Measurements from ENCODE around the gene COBLL1. TPM values are rescaled to one million over a fixed set of nuclear protein-coding genes. Genes with fewer than 3 reads are reported as not detected.

Gene COBLL1
- total RNA-seq, 2 donors from 2014 or later = 16.5 to 17.3 TPM

GRCh38 chr2:164692958-164693357 lies 148.7 kb downstream of the COBLL1 start:
- H3K27ac Mint-ChIP-seq = no peak overlapping the region
- DNase-seq = no peak
- no peaks in the 10 kb centered on the region for H3K9me3 Mint-ChIP-seq
- H3K4me1 Mint-ChIP-seq = peaks cover 20% of the 10 kb centered on the region
- no peak overlapping the region for H3K4me3 Mint-ChIP-seq
- H3K4me3 ChIP-seq (ENCODE audit: low read length) = no peak overlapping the region
- no peaks in the 10 kb centered on the region for H3K9me3 ChIP-seq (ENCODE audit: control insufficient read depth, low read length)
- WGBS, 2 experiments (ENCODE audit: insufficient coverage in 1 of 2, insufficient read length in 1 of 2) = 93% methylated on average over 2 of the region's 2 CpGs; no CpG with 5 or more reads in 1 of the 2 experiments
- H3K4me1 ChIP-seq (ENCODE audit: control insufficient read depth, insufficient read depth, low read length) = peaks cover 7% of the 10 kb centered on the region
- H3K36me3 ChIP-seq (ENCODE audit: control insufficient read depth, insufficient read depth, low read length) = no peaks in the 10 kb centered on the region
- no peaks in the 10 kb centered on the region for H3K27me3 ChIP-seq (ENCODE audit: control insufficient read depth, insufficient read depth, low read length, poor library complexity, severe bottlenecking)
- TF ChIP-seq, protein P1, sequence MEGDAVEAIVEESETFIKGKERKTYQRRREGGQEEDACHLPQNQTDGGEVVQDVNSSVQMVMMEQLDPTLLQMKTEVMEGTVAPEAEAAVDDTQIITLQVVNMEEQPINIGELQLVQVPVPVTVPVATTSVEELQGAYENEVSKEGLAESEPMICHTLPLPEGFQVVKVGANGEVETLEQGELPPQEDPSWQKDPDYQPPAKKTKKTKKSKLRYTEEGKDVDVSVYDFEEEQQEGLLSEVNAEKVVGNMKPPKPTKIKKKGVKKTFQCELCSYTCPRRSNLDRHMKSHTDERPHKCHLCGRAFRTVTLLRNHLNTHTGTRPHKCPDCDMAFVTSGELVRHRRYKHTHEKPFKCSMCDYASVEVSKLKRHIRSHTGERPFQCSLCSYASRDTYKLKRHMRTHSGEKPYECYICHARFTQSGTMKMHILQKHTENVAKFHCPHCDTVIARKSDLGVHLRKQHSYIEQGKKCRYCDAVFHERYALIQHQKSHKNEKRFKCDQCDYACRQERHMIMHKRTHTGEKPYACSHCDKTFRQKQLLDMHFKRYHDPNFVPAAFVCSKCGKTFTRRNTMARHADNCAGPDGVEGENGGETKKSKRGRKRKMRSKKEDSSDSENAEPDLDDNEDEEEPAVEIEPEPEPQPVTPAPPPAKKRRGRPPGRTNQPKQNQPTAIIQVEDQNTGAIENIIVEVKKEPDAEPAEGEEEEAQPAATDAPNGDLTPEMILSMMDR (conservative IDR thresholded peaks at IDR 0.05) = no peak
- peaks cover 5% of the 10 kb centered on the region for H3K36me3 Mint-ChIP-seq (ENCODE audit: low read depth)
- no peaks in the 10 kb centered on the region for H3K27me3 Mint-ChIP-seq (ENCODE audit: insufficient read depth)
- no peak overlapping the region for H3K9ac ChIP-seq (ENCODE audit: extremely low read depth, low read length, poor library complexity, severe bottlenecking)
- H3K27ac ChIP-seq (ENCODE audit: low read depth, low read length) = no peak overlapping the region

- Histone ChIP-seq H3K9me3 (ENCODE audit: control insufficient read depth, low read length) (no peaks in the 10 kb centered on the region), H3K4me1 (ENCODE audit: control insufficient read depth, insufficient read depth, low read length) (peaks cover 7% of the 10 kb centered on the region), H3K9ac (ENCODE audit: extremely low read depth, low read length, poor library complexity, severe bottlenecking) (no peak overlapping the region), H3K36me3 (ENCODE audit: control insufficient read depth, insufficient read depth, low read length) (no peaks in the 10 kb centered on the region), H3K4me3 (ENCODE audit: low read length) (no peak overlapping the region), H3K27me3 (ENCODE audit: control insufficient read depth, insufficient read depth, low read length, poor library complexity, severe bottlenecking) (no peaks in the 10 kb centered on the region), H3K27ac (ENCODE audit: low read depth, low read length) (no peak overlapping the region)
- no peak overlapping the region for H3K4me3 Mint-ChIP-seq
- no peaks in the 10 kb centered on the region for H3K9me3 Mint-ChIP-seq
- TF ChIP-seq, protein P1 (conservative IDR thresholded peaks at IDR 0.05) = no peak
- DNase-seq = no peak
- WGBS, 2 experiments (ENCODE audit: insufficient coverage in 1 of 2, insufficient read length in 1 of 2) = 95% methylated on average over 3 of the region's 3 CpGs; no CpG with 5 or more reads in 1 of the 2 experiments
- H3K36me3 Mint-ChIP-seq (ENCODE audit: low read depth) = peaks cover 5% of the 10 kb centered on the region
- H3K27me3 Mint-ChIP-seq (ENCODE audit: insufficient read depth) = no peaks in the 10 kb centered on the region
- H3K4me1 Mint-ChIP-seq = peaks cover 15% of the 10 kb centered on the region
- H3K27ac Mint-ChIP-seq = no peak overlapping the region
Measured at GRCh38 chr2:164692114-164692513, 149.5 kb downstream of the COBLL1 start.

DNA sequence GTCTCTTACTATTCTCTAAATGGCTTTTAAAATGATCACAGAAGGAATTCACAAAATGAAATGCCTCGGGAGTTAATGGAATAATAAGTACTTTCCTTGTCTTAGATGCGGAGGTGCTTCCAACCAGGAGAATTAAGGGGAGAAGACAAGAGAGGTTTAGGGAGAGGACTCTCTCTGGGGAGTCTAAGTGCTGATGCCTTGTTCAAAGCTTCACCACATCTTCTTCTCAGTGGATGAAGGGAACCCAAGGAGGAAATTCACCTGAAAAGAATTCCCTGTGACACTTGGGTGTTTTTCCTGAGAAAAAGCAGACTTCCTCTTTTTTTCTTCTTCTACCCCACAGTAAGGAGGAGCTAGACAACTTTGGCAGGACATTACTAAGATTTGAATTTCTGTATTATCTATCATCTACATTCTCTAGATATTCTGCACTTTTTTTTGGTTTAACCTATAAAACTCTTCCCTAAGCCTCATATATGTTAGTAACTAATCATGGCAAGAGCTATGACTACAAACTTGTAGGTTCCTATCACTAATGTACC lies 150.2 kb downstream of the COBLL1 start:
- peaks cover 15% of the 10 kb centered on the region for H3K4me1 Mint-ChIP-seq
- Histone ChIP-seq H3K4me3 (ENCODE audit: low read length) (no peak overlapping the region), H3K27ac (ENCODE audit: low read depth, low read length) (no peak overlapping the region), H3K27me3 (ENCODE audit: control insufficient read depth, insufficient read depth, low read length, poor library complexity, severe bottlenecking) (no peaks in the 10 kb centered on the region), H3K36me3 (ENCODE audit: control insufficient read depth, insufficient read depth, low read length) (no peaks in the 10 kb centered on the region), H3K4me1 (ENCODE audit: control insufficient read depth, insufficient read depth, low read length) (peaks cover 7% of the 10 kb centered on the region), H3K9ac (ENCODE audit: extremely low read depth, low read length, poor library complexity, severe bottlenecking) (no peak overlapping the region), H3K9me3 (ENCODE audit: control insufficient read depth, low read length) (no peaks in the 10 kb centered on the region)
- no peaks in the 10 kb centered on the region for H3K27me3 Mint-ChIP-seq (ENCODE audit: insufficient read depth)
- H3K9me3 Mint-ChIP-seq = no peaks in the 10 kb centered on the region
- DNase-seq = no peak
- peaks cover 5% of the 10 kb centered on the region for H3K36me3 Mint-ChIP-seq (ENCODE audit: low read depth)
- H3K27ac Mint-ChIP-seq = no peak overlapping the region
- TF ChIP-seq, protein P1 (conservative IDR thresholded peaks at IDR 0.05) = no peak
- WGBS, 2 experiments (ENCODE audit: insufficient coverage in 1 of 2, insufficient read length in 1 of 2) = 89 to 93% methylated on average over 2 of the region's 2 CpGs
- no peak overlapping the region for H3K4me3 Mint-ChIP-seq

Data from endodermal cell (in vitro differentiated cells).